NT2/D1 (cell line): Measurements from ENCODE around the gene MACROH2A2.
"Not testable (repeated sequence)": the region's sequence is repeated elsewhere in the genome, so short reads cannot be mapped to it uniquely, and the experiment has no call there.

Source experiments
- DNase-seq: peaks from one replicate; pipeline ENCODE4 v3.0.0-alpha.2; 2011; ENCODE audit warnings: low read depth, low spot score
- H3K27me3 ChIP-seq: 2 replicates; pipeline ENCODE4 v1.6.0; 2011; ENCODE audit warnings: mild to moderate bottlenecking; ENCODE audit not compliant: insufficient read length, insufficient read depth
- H3K36me3 ChIP-seq: 2 replicates; pipeline ENCODE4 v1.6.1; 2011; ENCODE audit warnings: mild to moderate bottlenecking, low read length, mixed read lengths; ENCODE audit not compliant: insufficient read depth, insufficient read length
- H3K4me1 ChIP-seq: 2 replicates; pipeline ENCODE4 v1.5.1; 2011; ENCODE audit not compliant: insufficient read depth, insufficient read length
- H3K4me3 ChIP-seq: 2 replicates; pipeline ENCODE4 v1.5.1; 2011; ENCODE audit warnings: low read depth; ENCODE audit not compliant: insufficient read length
- H3K9ac ChIP-seq: 2 replicates; pipeline ENCODE4 v1.6.0; 2011; ENCODE audit warnings: low read depth; ENCODE audit not compliant: insufficient read length
- H3K9me3 ChIP-seq: 2 replicates; pipeline ENCODE4 v1.5.1; 2011; ENCODE audit warnings: mild to moderate bottlenecking, low read length; ENCODE audit not compliant: insufficient read depth
- SUZ12 ChIP-seq: IDR thresholded peaks from 2 replicates; pipeline ENCODE4 v1.6.1; 2011; ENCODE audit not compliant: insufficient read length, insufficient read depth; ENCODE audit errors: extremely low read depth
- YY1 ChIP-seq: IDR thresholded peaks from 2 replicates; pipeline ENCODE4 v1.6.1; 2011; ENCODE audit not compliant: insufficient read length, insufficient read depth
- ZNF274 ChIP-seq: IDR thresholded peaks from 2 replicates; pipeline ENCODE4 v1.6.1; 2011; ENCODE audit warnings: mild to moderate bottlenecking, low read depth, low read length

Gene MACROH2A2

GRCh38 chr10:70117646-70118045 is 65.0 kb downstream of the MACROH2A2 start:
- H3K4me3 ChIP-seq, result no peak overlapping the region
- H3K4me1 ChIP-seq, result peaks cover 3% of the 10 kb centered on the region
- peaks cover 43% of the 10 kb centered on the region for H3K36me3 ChIP-seq
- H3K9ac ChIP-seq, result no peak overlapping the region
- no peak for DNase-seq
- TF ChIP-seq SUZ12 (no peak), YY1 (no peak), ZNF274 (no peak)
- no peaks in the 10 kb centered on the region for H3K9me3 ChIP-seq
- no peaks in the 10 kb centered on the region for H3K27me3 ChIP-seq

GRCh38 chr10:70118196-70118595 is 65.5 kb downstream of the MACROH2A2 start:
- Histone ChIP-seq H3K9me3 (no peaks in the 10 kb centered on the region), H3K4me1 (peaks cover 3% of the 10 kb centered on the region), H3K36me3 (peaks cover 38% of the 10 kb centered on the region), H3K27me3 (no peaks in the 10 kb centered on the region), H3K4me3 (no peak overlapping the region), H3K9ac (no peak overlapping the region)
- TF ChIP-seq ZNF274, result no peak
- TF ChIP-seq YY1, result no peak
- no peak for TF ChIP-seq SUZ12
- no peak for DNase-seq

DNA sequence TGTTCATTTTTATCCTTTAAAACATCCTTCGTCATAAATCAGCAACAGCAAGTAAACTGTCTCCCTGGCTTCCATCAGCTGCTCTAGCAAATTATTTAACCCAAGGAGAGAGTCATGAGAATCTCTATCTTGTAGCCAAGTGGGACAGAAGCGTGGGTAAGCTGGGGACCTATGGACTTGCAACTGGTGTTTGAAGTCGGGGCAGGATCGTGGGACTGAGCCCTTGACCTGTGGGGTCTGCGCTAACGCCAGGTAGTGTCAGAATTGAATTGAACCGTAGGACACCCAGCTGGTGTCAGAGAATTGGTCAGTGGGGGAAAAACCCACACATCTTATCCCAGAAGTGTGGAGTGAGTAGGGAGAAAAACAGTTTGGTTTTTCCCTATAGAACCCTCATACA is 66.6 kb downstream of the MACROH2A2 start:
- TF ChIP-seq SUZ12 (no peak), ZNF274 (no peak), YY1 (no peak)
- H3K4me1 ChIP-seq, result peaks cover 3% of the 10 kb centered on the region
- H3K9me3 ChIP-seq, result no peaks in the 10 kb centered on the region
- no peak overlapping the region for H3K4me3 ChIP-seq
- no peak overlapping the region for H3K9ac ChIP-seq
- peaks cover 29% of the 10 kb centered on the region for H3K36me3 ChIP-seq
- no peaks in the 10 kb centered on the region for H3K27me3 ChIP-seq
- no peak for DNase-seq

GRCh38 chr10:70119623-70120022 is 67.0 kb downstream of the MACROH2A2 start:
- no peak overlapping the region for H3K4me3 ChIP-seq
- TF ChIP-seq YY1, result no peak
- no peak for TF ChIP-seq ZNF274
- no peak for TF ChIP-seq SUZ12
- H3K9ac ChIP-seq, result no peak overlapping the region
- H3K9me3 ChIP-seq, result no peaks in the 10 kb centered on the region
- DNase-seq, result no peak
- H3K4me1 ChIP-seq, result peaks cover 3% of the 10 kb centered on the region
- H3K27me3 ChIP-seq, result no peaks in the 10 kb centered on the region
- peaks cover 28% of the 10 kb centered on the region for H3K36me3 ChIP-seq

DNA sequence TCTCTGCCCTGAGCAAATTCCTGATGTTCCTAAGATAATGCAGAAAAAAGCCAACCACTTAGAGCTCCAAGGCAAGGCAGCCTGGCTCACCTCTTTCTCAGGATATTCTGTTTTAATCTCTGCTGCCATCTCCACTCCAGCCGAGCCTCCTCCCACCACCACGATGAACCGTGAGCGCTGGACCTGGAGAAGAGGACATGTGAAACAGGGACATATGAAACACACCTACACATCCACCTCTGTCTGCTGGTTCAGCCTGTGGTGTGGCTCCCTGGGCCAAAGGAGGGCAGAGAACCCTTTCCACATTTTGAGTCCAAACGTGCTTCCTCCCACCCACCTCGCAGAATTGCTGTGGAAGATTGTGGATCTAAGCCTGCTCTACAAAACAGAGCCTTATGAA is 67.8 kb downstream of the MACROH2A2 start:
- Histone ChIP-seq H3K9ac (no peak overlapping the region), H3K4me1 (peaks cover 3% of the 10 kb centered on the region), H3K36me3 (peaks cover 22% of the 10 kb centered on the region), H3K9me3 (no peaks in the 10 kb centered on the region; the same call in 1 of the 2 replicates), H3K27me3 (no peaks in the 10 kb centered on the region), H3K4me3 (no peak overlapping the region)
- no peak for TF ChIP-seq YY1
- no peak for TF ChIP-seq ZNF274
- TF ChIP-seq SUZ12, result no peak
- DNase-seq, result no peak

GRCh38 chr10:70121281-70121949 is 68.8 kb downstream of the MACROH2A2 start:
- peaks cover 22% of the 10 kb centered on the region for H3K36me3 ChIP-seq
- H3K27me3 ChIP-seq, result no peaks in the 10 kb centered on the region
- H3K4me3 ChIP-seq, result no peak overlapping the region
- no peak for DNase-seq
- no peaks in the 10 kb centered on the region; the same call in 1 of the 2 replicates for H3K9me3 ChIP-seq
- TF ChIP-seq ZNF274 (no peak), SUZ12 (no peak), YY1 (no peak)
- H3K9ac ChIP-seq, result no peak overlapping the region
- H3K4me1 ChIP-seq, result no peaks in the 10 kb centered on the region

GRCh38 chr10:70122742-70123141 is 70.1 kb downstream of the MACROH2A2 start:
- TF ChIP-seq SUZ12, result no peak
- TF ChIP-seq YY1, result no peak
- TF ChIP-seq ZNF274, result no peak
- no peak for DNase-seq
- H3K27me3 ChIP-seq, result no peaks in the 10 kb centered on the region
- H3K4me3 ChIP-seq, result no peak overlapping the region
- H3K4me1 ChIP-seq, result no peaks in the 10 kb centered on the region
- peaks cover 15% of the 10 kb centered on the region for H3K36me3 ChIP-seq
- H3K9ac ChIP-seq, result no peak overlapping the region
- H3K9me3 ChIP-seq, result no peaks in the 10 kb centered on the region; the same call in 1 of the 2 replicates

GRCh38 chr10:70123166-70123565 is 70.5 kb downstream of the MACROH2A2 start:
- H3K9me3 ChIP-seq, H3K9ac ChIP-seq, H3K27me3 ChIP-seq, DNase-seq, H3K4me3 ChIP-seq, H3K4me1 ChIP-seq: not testable (repeated sequence)
- H3K36me3 ChIP-seq, result peaks cover 14% of the 10 kb centered on the region
